GM23248 (cell line): ENCODE results near the gene PLD1.

ENCODE experiments used
- EZH2 ChIP-seq: fragments of 200-600 bp; sonication (generic); IDR thresholded peaks from 2 replicates; pipeline ENCODE4 v1.6.1; 2018; ENCODE audit warnings: antibody characterized with exemption, mild to moderate bottlenecking; ENCODE audit not compliant: insufficient read depth, poor library complexity, severe bottlenecking
- EZH2phosphoT487 ChIP-seq: fragments of 200-600 bp; sonication (generic); IDR thresholded peaks from 2 replicates; pipeline ENCODE4 v1.6.1; 2018; ENCODE audit warnings: antibody characterized with exemption, moderate library complexity, mild to moderate bottlenecking, low read depth; ENCODE audit not compliant: insufficient read depth

GRCh38 chr3:171827385-171827784 is 17.1 kb upstream of the PLD1 start:
- TF ChIP-seq EZH2 (no peak), EZH2phosphoT487 (no peak)
